ENCODE measurements around the gene CTPS2. TPM values are rescaled to one million over a fixed set of nuclear protein-coding genes. Genes with fewer than 3 reads are reported as not detected.
"Not testable (repeated sequence)": the region's sequence is repeated elsewhere in the genome, so short reads cannot be mapped to it uniquely, and the experiment has no call there.

Gene CTPS2
- total RNA-seq, 1 donor from 2014 or later = 11.4 TPM

DNA sequence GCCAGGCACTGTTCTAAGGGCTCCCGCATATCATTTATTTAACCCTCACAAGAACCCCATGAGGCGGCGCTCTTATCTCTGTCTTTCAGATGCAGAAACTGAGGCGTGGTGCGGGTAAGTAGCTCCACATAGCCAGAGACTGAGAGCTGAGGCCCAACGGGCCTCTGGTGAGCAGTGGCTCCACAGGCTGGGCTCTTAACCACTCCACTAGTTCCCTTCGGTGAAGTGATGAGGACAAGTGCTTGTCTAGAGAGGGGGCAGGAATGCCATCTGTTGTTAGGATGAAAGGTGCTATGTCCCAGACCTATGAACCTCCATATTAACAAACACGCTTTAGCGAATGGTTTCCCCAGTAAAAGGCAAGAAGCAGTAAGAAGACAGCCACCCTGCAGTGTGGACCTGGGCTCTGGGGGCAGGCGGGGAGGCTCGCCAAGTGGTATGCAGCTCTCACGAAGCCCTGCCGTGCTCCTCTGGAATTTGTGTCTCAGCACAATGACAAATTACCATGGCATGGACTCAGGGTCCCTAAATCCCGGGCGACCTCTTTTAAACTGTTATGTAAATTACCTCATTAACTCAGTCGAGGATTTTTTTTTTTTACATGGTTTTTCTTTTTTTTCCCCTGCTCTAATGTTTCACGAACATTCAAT, 83.4 kb downstream of the CTPS2 start:
- H3K27me3 Mint-ChIP-seq (ENCODE audit: low read depth, unreplicated experiment) = no peaks in the 10 kb centered on the region
- Histone ChIP-seq H3K79me2 (ENCODE audit: insufficient read depth, low read length) (no peaks in the 10 kb centered on the region), H3K4me3 (ENCODE audit: insufficient read depth, low read depth, low read length) (no peak overlapping the region), H3K27me3 (ENCODE audit: insufficient read depth, low read length) (no peaks in the 10 kb centered on the region), H4K20me1 (ENCODE audit: insufficient read depth, low read length) (no peaks in the 10 kb centered on the region), H3K4me1 (ENCODE audit: insufficient read depth, low read length) (peaks cover 17% of the 10 kb centered on the region), H3K27ac (ENCODE audit: low read depth, low read length) (peak overlapping the region; percentile 87), H2AFZ (ENCODE audit: low read depth, low read length) (no peak overlapping the region), H3K9me3 (ENCODE audit: insufficient read depth, low read depth, low read length) (no peaks in the 10 kb centered on the region), H3K36me3 (ENCODE audit: insufficient read depth, low read length) (no peaks in the 10 kb centered on the region), H3K9ac (ENCODE audit: low read length) (peak overlapping the region; percentile 76), H3K4me2 (ENCODE audit: low read length) (peak overlapping the region; percentile 59)
- no peak for TF ChIP-seq EZH2 (IDR thresholded peaks at IDR 0.05; ENCODE audit: insufficient read depth, low read length)
- TF ChIP-seq, protein P1, sequence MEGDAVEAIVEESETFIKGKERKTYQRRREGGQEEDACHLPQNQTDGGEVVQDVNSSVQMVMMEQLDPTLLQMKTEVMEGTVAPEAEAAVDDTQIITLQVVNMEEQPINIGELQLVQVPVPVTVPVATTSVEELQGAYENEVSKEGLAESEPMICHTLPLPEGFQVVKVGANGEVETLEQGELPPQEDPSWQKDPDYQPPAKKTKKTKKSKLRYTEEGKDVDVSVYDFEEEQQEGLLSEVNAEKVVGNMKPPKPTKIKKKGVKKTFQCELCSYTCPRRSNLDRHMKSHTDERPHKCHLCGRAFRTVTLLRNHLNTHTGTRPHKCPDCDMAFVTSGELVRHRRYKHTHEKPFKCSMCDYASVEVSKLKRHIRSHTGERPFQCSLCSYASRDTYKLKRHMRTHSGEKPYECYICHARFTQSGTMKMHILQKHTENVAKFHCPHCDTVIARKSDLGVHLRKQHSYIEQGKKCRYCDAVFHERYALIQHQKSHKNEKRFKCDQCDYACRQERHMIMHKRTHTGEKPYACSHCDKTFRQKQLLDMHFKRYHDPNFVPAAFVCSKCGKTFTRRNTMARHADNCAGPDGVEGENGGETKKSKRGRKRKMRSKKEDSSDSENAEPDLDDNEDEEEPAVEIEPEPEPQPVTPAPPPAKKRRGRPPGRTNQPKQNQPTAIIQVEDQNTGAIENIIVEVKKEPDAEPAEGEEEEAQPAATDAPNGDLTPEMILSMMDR (IDR thresholded peaks at IDR 0.05; ENCODE audit: insufficient read depth, low read depth, low read length) = no peak
- peaks cover 6% of the 10 kb centered on the region for H3K4me1 Mint-ChIP-seq (ENCODE audit: low read depth, unreplicated experiment)
- no peaks in the 10 kb centered on the region for H3K36me3 Mint-ChIP-seq (ENCODE audit: low read depth, unreplicated experiment)
- H3K27ac Mint-ChIP-seq (ENCODE audit: unreplicated experiment) = peak overlapping the region; percentile 37
- FAIRE-seq (peak; percentile 29), DNase-seq (ENCODE audit: low read depth) (peak; percentile 21)
- no peaks in the 10 kb centered on the region for H3K9me3 Mint-ChIP-seq (ENCODE audit: unreplicated experiment)
- no peak overlapping the region for H3K4me3 Mint-ChIP-seq (ENCODE audit: unreplicated experiment)

- not testable (repeated sequence) for H3K27me3 ChIP-seq (ENCODE audit: insufficient read depth, low read length); H2AFZ ChIP-seq (ENCODE audit: low read depth, low read length); H3K36me3 ChIP-seq (ENCODE audit: insufficient read depth, low read length); H3K9me3 ChIP-seq (ENCODE audit: insufficient read depth, low read depth, low read length); H3K9me3 Mint-ChIP-seq (ENCODE audit: unreplicated experiment); H3K27ac Mint-ChIP-seq (ENCODE audit: unreplicated experiment); H3K79me2 ChIP-seq (ENCODE audit: insufficient read depth, low read length); H3K4me3 Mint-ChIP-seq (ENCODE audit: unreplicated experiment); H3K36me3 Mint-ChIP-seq (ENCODE audit: low read depth, unreplicated experiment); H3K4me3 ChIP-seq (ENCODE audit: insufficient read depth, low read depth, low read length); H3K27me3 Mint-ChIP-seq (ENCODE audit: low read depth, unreplicated experiment); H4K20me1 ChIP-seq (ENCODE audit: insufficient read depth, low read length); H3K4me1 Mint-ChIP-seq (ENCODE audit: low read depth, unreplicated experiment)
- H3K4me2 ChIP-seq (ENCODE audit: low read length) = peak overlapping the region; percentile 59
- peak overlapping the region; percentile 76 for H3K9ac ChIP-seq (ENCODE audit: low read length)
- peaks cover 13% of the 10 kb centered on the region for H3K4me1 ChIP-seq (ENCODE audit: insufficient read depth, low read length)
- peak overlapping the region; percentile 87 for H3K27ac ChIP-seq (ENCODE audit: low read depth, low read length)
- DNase-seq (ENCODE audit: low read depth) = peak; percentile 72
- peak; percentile 91 for FAIRE-seq
Measured at GRCh38 chrX:16628511-16628910, 84.0 kb downstream of the CTPS2 start.

GRCh38 chrX:16619024-16619423, 93.4 kb downstream of the CTPS2 start:
- no peaks in the 10 kb centered on the region for H3K36me3 ChIP-seq (ENCODE audit: insufficient read depth, low read length)
- H3K27me3 Mint-ChIP-seq (ENCODE audit: low read depth, unreplicated experiment) = no peaks in the 10 kb centered on the region
- H2AFZ ChIP-seq (ENCODE audit: low read depth, low read length) = no peak overlapping the region
- H4K20me1 ChIP-seq (ENCODE audit: insufficient read depth, low read length) = no peaks in the 10 kb centered on the region
- H3K4me3 ChIP-seq (ENCODE audit: insufficient read depth, low read depth, low read length) = no peak overlapping the region
- no peak overlapping the region for H3K27ac Mint-ChIP-seq (ENCODE audit: unreplicated experiment)
- no peaks in the 10 kb centered on the region for H3K4me1 ChIP-seq (ENCODE audit: insufficient read depth, low read length)
- H3K4me1 Mint-ChIP-seq (ENCODE audit: low read depth, unreplicated experiment) = no peaks in the 10 kb centered on the region
- no peaks in the 10 kb centered on the region for H3K27me3 ChIP-seq (ENCODE audit: insufficient read depth, low read length)
- DNase-seq (ENCODE audit: low read depth) (no peak), FAIRE-seq (no peak)
- no peaks in the 10 kb centered on the region for H3K9me3 ChIP-seq (ENCODE audit: insufficient read depth, low read depth, low read length)
- no peak overlapping the region for H3K4me2 ChIP-seq (ENCODE audit: low read length)
- H3K9me3 Mint-ChIP-seq (ENCODE audit: unreplicated experiment) = no peaks in the 10 kb centered on the region
- no peaks in the 10 kb centered on the region for H3K79me2 ChIP-seq (ENCODE audit: insufficient read depth, low read length)
- no peak overlapping the region for H3K9ac ChIP-seq (ENCODE audit: low read length)
- H3K36me3 Mint-ChIP-seq (ENCODE audit: low read depth, unreplicated experiment) = peaks cover 2% of the 10 kb centered on the region
- no peak overlapping the region for H3K27ac ChIP-seq (ENCODE audit: low read depth, low read length)
- TF ChIP-seq, protein P1 (IDR thresholded peaks at IDR 0.05; ENCODE audit: insufficient read depth, low read depth, low read length) = no peak
- no peak for TF ChIP-seq EZH2 (IDR thresholded peaks at IDR 0.05; ENCODE audit: insufficient read depth, low read length)
- H3K4me3 Mint-ChIP-seq (ENCODE audit: unreplicated experiment) = no peak overlapping the region
